Stimulated activated CD8-positive, alpha-beta memory T cell treated with anti-CD3 and anti-CD28 coated beads, Interleukin-4, amount 100 ng/mL, for 48 hours (primary cell): Measurements from ENCODE around the gene C16orf92.

Source experiments
- DNase-seq: peaks from one replicate; pipeline ENCODE4 v3.0.0-alpha.2; 2020

C16orf92 gene, protein sequence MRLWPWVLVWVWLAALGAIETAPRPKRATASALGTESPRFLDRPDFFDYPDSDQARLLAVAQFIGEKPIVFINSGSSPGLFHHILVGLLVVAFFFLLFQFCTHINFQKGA

DNA sequence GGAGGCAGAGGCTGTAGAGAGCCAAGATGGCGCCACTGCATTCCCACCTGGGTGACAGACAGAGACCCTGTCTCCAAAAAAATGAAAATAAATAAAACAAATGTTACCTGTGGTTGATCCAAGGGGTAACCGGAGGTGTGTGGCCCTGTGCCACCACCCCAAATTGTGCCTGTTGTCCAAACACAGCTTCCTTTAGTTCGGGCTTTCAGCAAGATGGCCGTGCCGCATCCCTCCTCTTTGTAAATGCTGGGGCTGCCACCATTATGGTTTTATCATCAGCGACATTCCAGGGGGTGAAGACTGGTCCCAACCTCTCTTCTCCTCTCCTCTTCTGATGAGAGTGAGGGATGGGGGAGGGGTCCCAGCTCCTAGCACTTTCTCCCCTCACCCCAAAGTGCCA, at the start of gene C16orf92:
Gene C16orf92, plus strand, starts transcription at position 312 of the 400 bp plus-strand sequence. CDS start 143 bp downstream, outside the sequence.
- no peak for DNase-seq

DNA sequence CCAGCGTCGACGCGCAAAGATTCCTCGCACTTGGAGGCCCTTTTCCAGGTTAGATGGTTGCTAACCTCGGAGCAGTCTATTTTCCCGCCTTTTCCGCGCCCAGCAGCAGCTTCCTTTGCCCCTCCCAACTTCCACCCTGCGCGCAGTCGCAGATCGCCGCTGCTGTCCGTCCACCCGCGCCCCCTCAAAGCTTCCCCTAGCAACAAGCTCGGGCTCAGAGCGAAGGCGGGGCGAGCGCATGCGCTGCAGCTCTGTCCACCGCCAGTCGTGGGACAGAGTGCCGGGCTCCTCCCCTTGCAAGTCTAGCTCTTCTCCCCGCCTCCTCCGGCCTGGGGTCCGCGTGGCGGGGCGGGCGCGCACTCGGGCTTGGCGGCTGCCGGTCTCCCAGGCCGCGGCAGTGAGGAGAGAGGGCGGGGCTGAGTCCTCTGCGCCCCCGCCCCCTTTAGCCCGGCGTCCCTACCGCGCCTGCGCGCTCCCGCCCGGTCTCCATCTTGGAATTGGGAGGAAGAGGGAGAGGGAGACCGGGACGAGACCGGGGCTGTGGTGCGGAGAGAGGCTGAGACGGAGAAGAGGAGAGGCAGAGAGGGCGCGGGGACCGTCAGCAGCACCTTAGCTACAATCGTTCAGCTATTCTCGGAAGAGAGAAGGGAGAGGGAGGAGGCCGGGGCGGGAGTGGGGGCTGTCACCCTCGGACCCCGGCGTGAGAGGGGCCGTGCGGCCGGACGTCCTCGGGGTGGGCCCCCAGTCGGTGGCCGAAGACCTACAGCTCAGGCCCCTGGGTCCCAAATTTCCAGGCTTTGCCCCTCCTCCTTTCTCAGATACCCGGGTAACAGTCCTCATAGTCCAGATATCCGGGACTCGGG, 49.4 kb upstream of the C16orf92 start, which contains the start of gene TAOK2:
Gene TAOK2, plus strand, starts transcription at position 485 of the 863 bp plus-strand sequence. CDS start 3,905 bp downstream, outside the sequence.
- peak; percentile 97 for DNase-seq

DNA sequence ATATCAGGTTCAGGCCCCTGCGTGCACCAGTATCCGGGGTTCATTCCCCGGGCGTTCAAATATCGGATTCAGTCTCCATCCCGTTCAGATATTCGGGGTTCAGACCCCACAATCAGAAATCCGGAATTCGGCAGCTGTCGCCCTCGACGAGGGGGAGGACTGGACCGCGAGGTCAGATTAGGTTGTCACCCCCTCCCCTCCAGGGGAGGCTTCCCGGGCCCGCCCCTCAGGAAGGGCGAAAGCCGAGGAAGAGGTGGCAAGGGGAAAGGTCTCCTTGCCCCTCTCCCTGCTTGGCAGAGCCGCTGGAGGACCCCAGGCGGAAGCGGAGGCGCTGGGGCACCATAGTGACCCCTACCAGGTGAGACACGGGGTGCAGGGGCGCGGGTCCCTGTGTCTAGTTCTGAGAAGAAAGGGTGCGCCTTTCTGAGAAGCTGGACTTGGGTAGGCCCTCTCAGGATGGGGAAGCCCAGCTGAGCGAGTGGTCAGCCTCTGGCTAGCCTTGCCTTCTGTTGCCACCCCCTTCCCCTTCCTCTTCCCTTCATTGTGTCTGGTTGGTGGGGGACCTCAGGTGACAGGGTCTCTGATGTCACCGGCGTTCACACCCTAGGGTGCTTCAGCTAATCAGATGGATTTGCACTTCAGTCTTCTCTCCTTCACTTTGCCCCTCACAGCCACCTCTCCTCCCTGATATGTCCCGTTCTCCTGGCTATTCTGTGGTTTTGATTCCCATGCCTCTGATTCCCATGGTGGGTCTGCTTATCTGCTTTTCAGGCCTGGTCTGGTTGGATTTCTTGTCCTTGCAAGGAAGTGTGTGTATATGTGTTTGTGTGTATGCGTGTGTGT, 48.5 kb upstream of the C16orf92 start:
- DNase-seq = peak; percentile 34

DNA sequence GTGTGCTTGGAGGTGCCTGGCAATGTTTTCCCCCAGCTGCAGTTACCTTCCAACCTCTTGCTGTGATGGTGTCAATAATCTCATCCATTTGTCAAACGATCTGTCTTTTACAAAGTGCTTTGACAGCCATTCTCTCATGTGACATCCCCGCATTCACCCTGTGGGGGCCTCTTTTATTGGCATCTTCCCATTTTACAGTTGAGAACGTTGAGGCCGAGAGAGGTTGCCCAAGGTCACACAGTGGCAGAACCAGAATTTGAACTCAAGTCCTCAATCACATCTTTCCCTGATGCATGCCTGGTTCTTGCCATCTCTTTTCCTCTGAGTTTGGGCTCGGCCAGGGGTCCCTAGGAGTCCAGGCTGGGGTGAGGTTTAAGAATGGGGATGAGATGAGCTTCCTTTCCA, 47.9 kb upstream of the C16orf92 start:
- DNase-seq = no peak

DNA sequence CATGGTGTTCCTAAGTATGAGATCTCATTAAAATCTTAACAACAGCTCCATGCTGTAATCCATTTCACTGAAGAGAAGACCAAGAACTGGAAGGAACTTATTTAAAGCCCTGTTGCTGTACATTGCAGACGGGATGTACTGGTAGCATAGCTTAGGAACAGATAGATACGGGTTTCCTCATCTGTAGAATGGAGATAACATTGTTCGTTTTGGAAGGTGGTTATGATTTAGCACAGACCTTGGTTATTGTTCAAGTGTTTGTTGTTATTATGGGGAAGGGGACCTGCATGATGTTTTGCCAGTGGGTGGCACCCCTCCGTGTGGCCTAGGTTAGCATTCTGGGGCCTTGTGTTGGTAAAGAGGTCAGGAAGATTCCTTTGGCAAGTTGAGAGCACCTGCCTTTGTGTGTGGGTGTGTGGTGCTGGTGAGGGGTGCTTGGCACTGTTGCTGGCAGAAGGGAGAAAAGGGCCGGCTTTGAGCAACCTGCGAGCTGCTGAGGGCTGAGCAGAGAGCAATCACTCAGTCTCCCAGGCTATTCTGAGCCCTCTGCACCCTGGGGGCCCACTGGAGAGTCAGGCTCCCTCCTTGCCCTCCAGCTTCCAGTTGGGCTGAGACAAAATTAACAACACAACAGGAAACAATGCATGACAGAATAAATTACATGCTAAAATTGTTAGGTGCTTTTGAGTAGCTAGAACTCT, 47.0 kb upstream of the C16orf92 start:
- no peak for DNase-seq

DNA sequence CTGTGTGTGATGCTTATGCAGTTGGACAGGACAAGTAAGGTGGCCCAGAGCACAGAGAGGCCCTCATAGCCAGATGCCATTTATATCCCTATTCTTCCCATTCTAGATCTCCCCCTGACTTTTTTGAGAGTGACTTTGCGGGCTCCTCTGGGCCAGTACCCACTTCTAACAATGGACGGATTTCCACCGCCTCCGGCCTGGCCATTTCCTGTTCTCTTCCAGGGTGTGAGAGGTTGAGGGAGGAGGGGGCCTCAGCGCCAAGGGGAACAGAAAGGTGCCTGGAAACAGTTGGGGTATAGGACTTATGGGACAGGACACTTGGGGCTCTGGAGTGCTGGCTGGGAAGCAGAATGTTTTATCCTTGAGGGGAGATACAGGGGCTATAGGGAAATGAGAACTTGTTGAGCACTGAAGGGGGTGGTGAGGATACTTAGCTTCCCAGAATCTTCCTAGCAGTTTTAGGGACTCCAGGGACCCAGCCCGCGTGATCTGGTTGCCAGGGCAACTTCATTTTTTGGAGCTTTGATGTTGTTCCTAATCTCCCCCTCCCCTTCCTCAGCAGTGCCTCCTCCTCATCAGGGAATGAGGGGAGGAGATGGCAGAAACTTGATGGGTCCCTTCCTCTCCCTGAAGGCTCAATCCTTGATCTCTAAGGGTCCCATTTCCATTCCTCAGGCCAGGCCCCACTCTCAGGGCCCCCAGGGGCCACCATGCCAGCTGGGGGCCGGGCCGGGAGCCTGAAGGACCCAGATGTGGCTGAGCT, 45.8 kb upstream of the C16orf92 start:
- no peak for DNase-seq

DNA sequence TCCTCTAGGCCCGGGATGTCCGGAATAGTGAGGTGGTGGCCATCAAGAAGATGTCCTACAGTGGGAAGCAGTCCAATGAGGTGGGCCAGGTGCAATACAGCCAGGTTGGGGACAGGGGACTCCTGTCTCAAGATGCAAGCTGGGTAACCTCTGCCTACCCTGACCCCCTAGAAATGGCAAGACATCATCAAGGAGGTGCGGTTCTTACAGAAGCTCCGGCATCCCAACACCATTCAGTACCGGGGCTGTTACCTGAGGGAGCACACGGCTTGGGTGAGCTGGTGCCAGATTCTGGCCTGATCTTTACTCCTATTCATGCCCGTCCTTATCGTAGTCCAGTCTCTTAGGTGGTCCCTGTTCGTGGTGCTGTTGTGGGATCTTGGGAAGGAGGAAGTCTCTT, 44.9 kb upstream of the C16orf92 start:
- no peak for DNase-seq

DNA sequence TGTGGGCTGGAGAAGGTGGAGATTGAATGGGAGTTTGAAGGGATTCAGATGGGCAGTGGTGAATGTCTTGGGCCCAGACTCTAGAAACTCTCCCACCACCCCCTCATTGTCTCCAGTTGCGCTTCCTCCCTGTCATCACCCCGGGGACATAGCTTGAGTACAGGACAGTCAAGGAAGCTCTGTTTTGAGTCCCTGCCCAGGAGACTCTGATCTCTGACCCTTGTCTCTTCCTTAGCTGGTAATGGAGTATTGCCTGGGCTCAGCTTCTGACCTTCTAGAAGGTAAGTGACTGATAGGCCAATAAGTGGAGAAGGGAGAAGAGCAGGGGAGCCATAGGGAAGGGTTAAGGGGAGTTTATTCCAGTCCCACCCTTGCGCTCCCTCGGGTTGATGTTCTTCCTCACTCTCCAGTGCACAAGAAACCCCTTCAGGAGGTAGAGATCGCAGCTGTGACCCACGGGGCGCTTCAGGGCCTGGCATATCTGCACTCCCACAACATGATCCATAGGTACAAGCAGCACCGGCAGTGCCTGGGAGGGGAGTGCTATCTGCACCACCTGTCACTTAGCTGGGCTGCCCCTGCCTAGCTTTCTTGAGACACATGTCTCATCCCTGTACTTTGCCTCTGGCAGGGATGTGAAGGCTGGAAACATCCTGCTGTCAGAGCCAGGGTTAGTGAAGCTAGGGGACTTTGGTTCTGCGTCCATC, 44.3 kb upstream of the C16orf92 start:
- DNase-seq = no peak

DNA sequence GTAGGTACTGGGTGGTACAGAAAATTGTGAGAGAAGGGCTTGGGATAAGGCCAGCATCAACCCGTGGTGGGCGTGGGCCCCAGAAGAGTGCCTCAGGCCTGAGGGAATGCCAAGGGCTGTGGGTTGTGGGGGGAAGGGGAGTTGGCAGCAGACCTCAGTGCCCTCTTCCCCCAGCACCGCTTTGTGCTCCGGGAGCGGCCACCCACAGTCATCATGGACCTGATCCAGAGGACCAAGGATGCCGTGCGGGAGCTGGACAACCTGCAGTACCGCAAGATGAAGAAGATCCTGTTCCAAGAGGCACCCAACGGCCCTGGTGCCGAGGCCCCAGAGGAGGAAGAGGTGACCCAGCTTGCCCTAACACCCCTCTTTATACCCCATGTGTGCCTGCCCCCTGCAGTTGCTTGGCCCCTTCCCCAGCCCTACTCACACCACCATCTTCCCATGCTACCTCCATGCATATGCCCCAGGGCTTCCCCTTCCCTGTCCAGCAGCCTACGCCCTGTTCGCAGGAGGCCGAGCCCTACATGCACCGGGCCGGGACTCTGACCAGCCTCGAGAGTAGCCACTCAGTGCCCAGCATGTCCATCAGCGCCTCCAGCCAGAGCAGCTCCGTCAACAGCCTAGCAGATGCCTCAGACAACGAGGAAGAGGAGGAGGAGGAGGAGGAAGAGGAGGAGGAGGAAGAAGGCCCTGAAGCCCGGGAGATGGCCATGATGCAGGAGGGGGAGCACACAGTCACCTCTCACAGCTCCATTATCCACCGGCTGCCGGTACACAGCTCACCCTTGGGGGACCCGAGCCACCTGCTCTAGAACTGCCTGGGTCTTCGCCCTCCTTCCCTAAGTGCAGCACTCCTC, 40.2 kb upstream of the C16orf92 start:
- DNase-seq = no peak

DNA sequence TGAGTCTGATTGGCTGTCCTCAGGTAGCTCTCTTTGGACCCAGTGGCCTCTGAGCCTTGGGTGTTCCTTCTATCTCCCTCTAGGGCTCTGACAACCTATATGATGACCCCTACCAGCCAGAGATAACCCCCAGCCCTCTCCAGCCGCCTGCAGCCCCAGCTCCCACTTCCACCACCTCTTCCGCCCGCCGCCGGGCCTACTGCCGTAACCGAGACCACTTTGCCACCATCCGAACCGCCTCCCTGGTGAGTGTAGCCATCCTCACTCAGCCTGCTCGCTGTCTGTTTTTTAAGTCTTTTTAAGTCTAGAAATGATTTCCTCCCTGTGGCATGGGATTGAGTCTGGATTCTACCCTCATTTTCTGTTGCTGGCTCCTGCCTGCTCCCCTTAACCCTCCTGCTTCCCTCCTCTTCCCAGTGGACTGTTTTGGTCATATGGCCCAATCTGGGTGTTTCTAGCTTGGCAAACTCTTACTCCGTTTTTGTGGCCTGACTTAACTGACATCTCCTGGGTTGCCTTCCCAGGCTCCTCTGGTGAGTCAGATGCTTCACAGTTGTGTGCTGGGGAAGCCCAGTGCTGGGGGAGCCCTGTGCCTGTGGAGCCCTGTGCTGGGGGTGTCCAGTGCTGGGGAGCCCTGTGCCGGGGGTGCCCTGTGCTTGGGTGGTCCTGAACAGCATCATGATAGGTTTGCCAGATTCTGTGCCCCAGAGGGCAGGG, 39.4 kb upstream of the C16orf92 start:
- DNase-seq = no peak

DNA sequence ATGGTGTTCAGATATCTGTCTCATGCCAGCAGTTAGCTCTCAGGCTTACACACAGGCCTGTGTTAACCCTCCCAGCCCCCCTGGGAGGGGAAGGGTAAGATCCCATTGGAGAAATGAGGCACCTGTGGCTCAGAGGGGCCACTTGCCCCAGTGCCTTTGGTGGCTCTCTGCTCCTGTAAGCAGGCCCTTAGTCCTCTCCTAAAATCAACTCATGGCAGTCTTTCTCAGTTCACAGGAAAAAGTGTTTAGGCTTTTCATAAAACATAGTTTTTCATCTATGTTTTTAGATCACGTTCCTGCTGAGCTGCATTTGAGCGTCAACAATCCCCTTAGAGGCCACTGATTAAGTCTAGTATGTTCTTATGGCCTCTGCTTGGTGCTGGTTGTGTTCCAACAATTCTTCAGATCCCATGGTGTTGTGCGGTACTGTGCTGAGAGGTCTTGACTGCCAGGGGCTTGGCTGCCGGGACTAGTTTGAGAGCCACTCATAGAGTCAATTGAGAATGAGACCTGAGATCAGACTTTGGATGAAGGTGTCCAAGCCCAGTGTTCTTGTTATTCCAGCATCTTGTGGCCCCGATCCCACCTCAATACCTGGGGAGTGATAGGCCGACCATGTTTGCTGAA, 38.7 kb upstream of the C16orf92 start:
- DNase-seq = no peak

DNA sequence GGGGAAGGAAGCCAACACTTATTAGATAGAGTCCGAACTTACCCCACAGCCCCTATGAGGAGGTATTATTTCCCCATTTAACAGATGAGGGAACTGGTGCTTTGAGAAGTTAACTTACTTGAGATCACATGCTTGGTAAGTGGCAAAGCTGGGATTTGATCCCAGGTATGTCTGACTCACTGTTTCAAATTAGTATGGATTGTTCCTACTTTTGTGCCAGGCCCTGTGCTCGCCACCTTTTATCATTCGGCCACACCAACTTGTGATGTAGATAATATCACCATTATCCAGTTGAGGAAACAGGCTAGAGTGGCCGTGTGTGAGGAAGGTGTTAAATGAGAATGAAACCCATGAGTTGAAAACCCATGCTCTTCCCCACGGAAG, 38.2 kb upstream of the C16orf92 start:
- DNase-seq = no peak

DNA sequence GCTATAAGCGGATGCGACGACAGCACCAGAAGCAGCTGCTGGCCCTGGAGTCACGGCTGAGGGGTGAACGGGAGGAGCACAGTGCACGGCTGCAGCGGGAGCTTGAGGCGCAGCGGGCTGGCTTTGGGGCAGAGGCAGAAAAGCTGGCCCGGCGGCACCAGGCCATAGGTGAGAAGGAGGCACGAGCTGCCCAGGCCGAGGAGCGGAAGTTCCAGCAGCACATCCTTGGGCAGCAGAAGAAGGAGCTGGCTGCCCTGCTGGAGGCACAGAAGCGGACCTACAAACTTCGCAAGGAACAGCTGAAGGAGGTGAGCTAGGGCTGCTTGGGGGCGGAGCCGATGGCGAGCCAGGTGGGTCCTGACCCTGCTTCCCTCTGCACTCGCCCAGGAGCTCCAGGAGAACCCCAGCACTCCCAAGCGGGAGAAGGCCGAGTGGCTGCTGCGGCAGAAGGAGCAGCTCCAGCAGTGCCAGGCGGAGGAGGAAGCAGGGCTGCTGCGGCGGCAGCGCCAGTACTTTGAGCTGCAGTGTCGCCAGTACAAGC, 37.7 kb upstream of the C16orf92 start:
- no peak for DNase-seq

DNA sequence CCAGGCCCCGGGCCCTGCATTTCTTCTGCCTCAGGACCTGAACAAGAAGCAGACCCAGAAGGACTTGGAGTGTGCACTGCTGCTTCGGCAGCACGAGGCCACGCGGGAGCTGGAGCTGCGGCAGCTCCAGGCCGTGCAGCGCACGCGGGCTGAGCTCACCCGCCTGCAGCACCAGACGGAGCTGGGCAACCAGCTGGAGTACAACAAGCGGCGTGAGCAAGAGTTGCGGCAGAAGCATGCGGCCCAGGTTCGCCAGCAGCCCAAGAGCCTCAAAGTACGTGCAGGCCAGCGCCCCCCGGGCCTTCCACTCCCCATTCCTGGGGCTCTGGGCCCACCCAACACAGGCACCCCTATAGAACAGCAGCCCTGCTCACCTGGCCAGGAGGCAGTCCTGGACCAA, 36.8 kb upstream of the C16orf92 start:
- DNase-seq = no peak

DNA sequence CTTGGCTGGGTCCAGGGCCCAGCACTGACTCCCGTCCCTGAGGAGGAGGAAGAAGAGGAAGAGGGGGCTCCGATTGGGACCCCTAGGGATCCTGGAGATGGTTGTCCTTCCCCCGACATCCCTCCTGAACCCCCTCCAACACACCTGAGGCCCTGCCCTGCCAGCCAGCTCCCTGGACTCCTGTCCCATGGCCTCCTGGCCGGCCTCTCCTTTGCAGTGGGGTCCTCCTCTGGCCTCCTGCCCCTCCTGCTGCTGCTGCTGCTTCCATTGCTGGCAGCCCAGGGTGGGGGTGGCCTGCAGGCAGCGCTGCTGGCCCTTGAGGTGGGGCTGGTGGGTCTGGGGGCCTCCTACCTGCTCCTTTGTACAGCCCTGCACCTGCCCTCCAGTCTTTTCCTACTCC, 36.1 kb upstream of the C16orf92 start:
- no peak for DNase-seq

DNA sequence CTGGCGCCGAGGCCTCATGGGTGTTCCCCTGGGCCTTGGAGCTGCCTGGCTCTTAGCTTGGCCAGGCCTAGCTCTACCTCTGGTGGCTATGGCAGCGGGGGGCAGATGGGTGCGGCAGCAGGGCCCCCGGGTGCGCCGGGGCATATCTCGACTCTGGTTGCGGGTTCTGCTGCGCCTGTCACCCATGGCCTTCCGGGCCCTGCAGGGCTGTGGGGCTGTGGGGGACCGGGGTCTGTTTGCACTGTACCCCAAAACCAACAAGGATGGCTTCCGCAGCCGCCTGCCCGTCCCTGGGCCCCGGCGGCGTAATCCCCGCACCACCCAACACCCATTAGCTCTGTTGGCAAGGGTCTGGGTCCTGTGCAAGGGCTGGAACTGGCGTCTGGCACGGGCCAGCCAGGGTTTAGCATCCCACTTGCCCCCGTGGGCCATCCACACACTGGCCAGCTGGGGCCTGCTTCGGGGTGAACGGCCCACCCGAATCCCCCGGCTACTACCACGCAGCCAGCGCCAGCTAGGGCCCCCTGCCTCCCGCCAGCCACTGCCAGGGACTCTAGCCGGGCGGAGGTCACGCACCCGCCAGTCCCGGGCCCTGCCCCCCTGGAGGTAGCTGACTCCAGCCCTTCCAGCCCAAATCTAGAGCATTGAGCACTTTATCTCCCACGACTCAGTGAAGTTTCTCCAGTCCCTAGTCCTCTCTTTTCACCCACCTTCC, 35.5 kb upstream of the C16orf92 start:
- no peak for DNase-seq

DNA sequence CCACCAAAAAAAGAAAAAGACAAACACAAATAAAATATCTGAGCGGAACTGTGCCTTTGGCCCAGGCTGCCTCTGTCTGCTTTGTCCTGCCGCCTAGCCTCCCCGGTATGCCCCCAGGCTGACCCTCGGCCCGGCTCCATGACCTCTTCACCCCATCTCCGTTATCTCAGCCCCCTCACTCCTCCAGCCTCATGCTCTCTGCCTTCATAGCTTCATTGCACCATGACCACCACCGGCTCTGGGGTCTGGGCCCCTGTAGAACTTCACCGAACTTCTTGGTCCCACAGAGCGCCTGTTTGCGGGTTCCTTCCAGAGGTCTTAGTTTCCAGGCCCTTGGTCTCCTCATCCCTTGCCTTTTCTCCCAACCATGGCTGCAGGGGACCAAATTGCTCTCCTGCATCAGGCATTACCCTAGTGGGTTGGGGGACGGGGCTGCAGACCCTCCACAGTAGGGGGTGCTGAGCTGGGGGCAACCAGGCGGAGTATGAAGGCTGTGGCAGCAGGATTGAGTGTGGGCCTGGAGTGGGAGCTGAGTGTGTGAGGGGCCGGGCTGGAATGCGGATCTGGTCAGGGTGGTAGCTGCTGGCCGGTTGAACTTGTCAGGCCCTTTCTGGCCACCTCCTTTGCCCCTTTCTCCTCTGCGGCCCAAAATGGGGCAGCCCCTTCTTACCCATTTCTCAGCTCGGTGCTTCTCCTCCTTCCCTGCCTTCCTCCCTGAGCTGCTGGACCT, 34.5 kb upstream of the C16orf92 start:
- no peak for DNase-seq
